Heart left ventricle (tissue), 13 donors: ENCODE data around the gene GPI.

Experiments
- POLR2A ChIP-seq, 2 donors: fragments of 450-650 bp; IDR thresholded peaks; one replicate each; pipeline ENCODE4 v1.6.1; 2017; ENCODE audit warnings: antibody characterized with exemption in 2 of 2, mild to moderate bottlenecking in 2 of 2, moderate library complexity in 2 of 2
- TF ChIP-seq, protein P1 (sequence below), 12 donors: fragments of 200-600 bp; sonication (generic) in 4 of 12; IDR thresholded peaks; one replicate each; pipeline versions ENCODE4 v1.5.0 to v1.8.0; 2018 to 2022; ENCODE audit warnings: antibody characterized with exemption in 12 of 12, mild to moderate bottlenecking in 5 of 12
- donor health status: ischemic (EF 13 %, LVEDD 7.1; RV severe dilation, severe dysfunction).
- donor health status: DM: no; HTN: yes; CAD: no.
- donor health status: DM: no; HTN: no; CAD: no.
- donor health status: ischemic (EF 25% LVEDD 6.9; RV normal size, moderate dysfunction).
- donor health status: ischemic (EF 25% LVEDD 5.7; RV mildly dilated, moderate dysfunction).
- donor health status: ischemic (EF 35%, LVEDD 5.7; RV mildly dilated, moderate dysfunction).
- donor health status: nonischemic (EF 11% LVEDD 7.7; RV severe dilation, severe dysfunction).
- donor health status: DM: yes; HTN: yes; CAD: no.
- donor health status: PGD.
- donor health status: ischemic (EF 29% LVEDD 5.4; RV normal size, mild dysfunction).
- donor health status: nonischemic (EF 23%, LVEDD 6.1; RV moderate dilation, normal function).

DNA sequence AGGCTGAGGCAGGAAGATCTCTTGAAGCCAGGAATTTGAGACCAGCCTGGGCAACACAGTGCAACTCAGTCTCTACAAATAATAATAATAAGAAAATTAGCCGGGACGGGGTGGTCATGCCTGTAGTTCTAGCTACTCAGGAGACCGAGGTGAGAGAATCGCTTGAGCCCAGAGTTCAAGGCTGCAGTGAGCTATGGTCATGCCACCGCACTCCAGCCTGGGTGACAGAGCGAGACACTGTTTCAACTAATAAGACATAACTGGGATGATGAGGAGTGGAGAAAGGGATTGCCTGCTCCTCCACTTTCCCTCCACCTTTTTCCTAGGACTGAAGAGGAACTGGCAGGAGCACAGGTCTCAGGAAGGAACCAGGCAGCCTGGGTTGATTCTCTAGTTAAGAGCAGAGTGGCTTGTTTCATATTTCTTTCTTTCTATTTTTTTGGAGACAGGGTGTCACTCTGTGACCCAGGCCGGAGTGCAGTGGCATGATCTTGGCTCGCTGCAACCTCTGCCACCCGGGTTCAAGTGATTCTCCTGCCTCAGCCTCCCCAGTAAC, 4.6 kb upstream of the GPI start:
- TF ChIP-seq, protein P1, sequence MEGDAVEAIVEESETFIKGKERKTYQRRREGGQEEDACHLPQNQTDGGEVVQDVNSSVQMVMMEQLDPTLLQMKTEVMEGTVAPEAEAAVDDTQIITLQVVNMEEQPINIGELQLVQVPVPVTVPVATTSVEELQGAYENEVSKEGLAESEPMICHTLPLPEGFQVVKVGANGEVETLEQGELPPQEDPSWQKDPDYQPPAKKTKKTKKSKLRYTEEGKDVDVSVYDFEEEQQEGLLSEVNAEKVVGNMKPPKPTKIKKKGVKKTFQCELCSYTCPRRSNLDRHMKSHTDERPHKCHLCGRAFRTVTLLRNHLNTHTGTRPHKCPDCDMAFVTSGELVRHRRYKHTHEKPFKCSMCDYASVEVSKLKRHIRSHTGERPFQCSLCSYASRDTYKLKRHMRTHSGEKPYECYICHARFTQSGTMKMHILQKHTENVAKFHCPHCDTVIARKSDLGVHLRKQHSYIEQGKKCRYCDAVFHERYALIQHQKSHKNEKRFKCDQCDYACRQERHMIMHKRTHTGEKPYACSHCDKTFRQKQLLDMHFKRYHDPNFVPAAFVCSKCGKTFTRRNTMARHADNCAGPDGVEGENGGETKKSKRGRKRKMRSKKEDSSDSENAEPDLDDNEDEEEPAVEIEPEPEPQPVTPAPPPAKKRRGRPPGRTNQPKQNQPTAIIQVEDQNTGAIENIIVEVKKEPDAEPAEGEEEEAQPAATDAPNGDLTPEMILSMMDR (IDR thresholded peaks at IDR 0.05): no peak
- no peak for TF ChIP-seq POLR2A (IDR thresholded peaks at IDR 0.05)
